Adrenal gland (tissue), 5 donors: ENCODE results near the gene DPEP3.

ENCODE experiments used
- CTCF ChIP-seq, 6 experiments: fragments of 450-650 bp in 4 of 6; fragments of 200-600 bp in 2 of 6; sonication (generic) in 1 of 6; IDR thresholded peaks; 1 replicate in 5 of 6; 2 replicates in 1 of 6; pipeline versions ENCODE4 v1.5.1 to v1.8.0; 2016 to 2021; ENCODE audit warnings: antibody characterized with exemption in 6 of 6, mild to moderate bottlenecking in 2 of 6, moderate library complexity in 1 of 6
- POLR2A ChIP-seq, 2 donors: fragments of 450-650 bp; IDR thresholded peaks; one replicate each; pipeline ENCODE4 v1.6.1; 2017; ENCODE audit warnings: antibody characterized with exemption in 2 of 2, mild to moderate bottlenecking in 2 of 2, moderate library complexity in 1 of 2
- donor health status: DM: no; HTN: no; CAD: no.

- TF ChIP-seq CTCF (IDR thresholded peaks at IDR 0.05) = no peak
- TF ChIP-seq POLR2A (IDR thresholded peaks at IDR 0.05) = no peak
These were observed 14.4 kb downstream of the DPEP3 start for GRCh38 chr16:67965668-67966548.
